GM19395 (cell line): Measurements from ENCODE around the gene TNS2.
A peak's percentile ranks its signal among the peaks of the same experiment; 100 is the strongest.
"Not testable (repeated sequence)": the region's sequence is repeated elsewhere in the genome, so short reads cannot be mapped to it uniquely, and the experiment has no call there.

Source experiments
- ATAC-seq: cut with Tn5 transposase; IDR thresholded peaks from one replicate; pipeline ENCODE4 v1.9.1; 2021; ENCODE audit warnings: mild to moderate bottlenecking, moderate library complexity; ENCODE audit not compliant: unreplicated experiment

Gene TNS2, protein sequence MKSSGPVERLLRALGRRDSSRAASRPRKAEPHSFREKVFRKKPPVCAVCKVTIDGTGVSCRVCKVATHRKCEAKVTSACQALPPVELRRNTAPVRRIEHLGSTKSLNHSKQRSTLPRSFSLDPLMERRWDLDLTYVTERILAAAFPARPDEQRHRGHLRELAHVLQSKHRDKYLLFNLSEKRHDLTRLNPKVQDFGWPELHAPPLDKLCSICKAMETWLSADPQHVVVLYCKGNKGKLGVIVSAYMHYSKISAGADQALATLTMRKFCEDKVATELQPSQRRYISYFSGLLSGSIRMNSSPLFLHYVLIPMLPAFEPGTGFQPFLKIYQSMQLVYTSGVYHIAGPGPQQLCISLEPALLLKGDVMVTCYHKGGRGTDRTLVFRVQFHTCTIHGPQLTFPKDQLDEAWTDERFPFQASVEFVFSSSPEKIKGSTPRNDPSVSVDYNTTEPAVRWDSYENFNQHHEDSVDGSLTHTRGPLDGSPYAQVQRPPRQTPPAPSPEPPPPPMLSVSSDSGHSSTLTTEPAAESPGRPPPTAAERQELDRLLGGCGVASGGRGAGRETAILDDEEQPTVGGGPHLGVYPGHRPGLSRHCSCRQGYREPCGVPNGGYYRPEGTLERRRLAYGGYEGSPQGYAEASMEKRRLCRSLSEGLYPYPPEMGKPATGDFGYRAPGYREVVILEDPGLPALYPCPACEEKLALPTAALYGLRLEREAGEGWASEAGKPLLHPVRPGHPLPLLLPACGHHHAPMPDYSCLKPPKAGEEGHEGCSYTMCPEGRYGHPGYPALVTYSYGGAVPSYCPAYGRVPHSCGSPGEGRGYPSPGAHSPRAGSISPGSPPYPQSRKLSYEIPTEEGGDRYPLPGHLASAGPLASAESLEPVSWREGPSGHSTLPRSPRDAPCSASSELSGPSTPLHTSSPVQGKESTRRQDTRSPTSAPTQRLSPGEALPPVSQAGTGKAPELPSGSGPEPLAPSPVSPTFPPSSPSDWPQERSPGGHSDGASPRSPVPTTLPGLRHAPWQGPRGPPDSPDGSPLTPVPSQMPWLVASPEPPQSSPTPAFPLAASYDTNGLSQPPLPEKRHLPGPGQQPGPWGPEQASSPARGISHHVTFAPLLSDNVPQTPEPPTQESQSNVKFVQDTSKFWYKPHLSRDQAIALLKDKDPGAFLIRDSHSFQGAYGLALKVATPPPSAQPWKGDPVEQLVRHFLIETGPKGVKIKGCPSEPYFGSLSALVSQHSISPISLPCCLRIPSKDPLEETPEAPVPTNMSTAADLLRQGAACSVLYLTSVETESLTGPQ (N-terminal part only)

DNA sequence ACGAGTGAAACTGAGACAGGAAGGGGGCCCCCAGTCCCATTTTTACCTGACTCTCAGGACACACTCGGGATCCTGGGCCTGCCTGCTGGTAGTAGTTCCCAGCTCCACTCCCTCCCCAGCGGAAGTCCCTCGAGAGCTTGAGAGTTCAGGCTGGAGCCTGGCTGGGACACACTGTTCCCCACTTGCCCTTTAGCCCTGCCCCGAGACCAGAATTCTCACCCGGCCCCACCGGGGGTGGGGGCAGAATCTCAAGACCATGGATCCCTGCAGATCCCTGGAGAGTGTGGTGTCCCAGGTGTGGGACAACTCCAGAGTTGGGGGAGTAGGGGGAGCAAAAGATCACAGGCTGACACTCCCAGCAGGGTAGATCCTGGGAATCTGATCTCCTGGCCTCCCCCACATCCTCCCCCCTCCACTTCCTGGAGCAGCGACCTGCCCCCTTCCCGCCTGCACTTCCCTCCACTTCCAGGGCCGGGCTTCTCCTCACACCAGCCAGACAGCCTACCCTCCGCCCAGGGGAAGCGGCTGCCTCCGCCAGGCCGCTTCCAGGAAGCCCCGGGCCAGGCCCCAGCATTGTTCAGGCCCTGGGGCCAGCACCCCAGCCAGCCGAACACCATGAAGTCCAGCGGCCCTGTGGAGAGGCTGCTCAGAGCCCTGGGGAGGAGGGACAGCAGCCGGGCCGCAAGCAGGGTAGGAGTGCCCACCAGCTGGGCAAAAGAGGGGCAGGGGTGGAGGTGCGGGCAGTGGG is at the start of gene TNS2:
Gene TNS2 (plus strand): TSS at position 495 of the 748 bp plus-strand sequence. CDS start 121 bp downstream, at position 616.
- ATAC-seq, result no peak

DNA sequence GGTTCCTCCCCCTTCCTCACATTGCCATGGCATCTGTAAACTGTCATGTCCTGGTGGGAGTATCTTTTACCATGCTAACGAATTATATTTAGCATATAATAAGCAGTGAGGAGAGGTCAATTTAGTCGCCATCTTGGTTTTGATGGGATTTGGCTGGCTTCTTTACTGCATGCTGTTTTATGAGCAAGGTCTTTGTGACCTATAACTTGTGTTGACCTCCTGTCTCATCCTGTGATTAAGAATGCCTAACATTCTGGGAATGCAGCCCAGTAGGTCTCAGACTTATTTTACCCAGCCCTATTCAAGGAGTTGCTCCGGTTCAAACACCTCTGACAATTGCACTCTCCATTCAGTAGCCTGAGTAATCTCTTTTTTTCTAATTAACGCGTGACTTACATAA is 45.7 kb upstream of the TNS2 start:
- ATAC-seq, result no peak

DNA sequence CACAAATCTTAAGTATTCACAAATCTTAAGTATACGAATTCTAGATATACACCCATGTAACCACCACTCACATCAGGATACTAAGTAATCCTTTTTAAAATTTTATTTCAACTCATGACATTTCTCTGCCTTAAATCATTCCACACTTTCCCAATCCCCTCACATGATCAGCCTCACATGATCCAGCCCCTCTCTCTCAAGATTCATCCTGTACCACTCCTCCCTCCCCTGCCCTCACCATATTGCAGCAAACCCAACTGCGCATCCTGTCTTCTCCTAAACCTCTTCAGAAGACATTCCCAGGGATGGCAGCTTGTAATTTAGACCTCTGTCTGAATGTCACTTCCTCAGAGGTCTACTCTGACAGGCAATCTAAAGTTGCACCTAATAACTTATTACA is 45.3 kb upstream of the TNS2 start:
- ATAC-seq, result no peak

DNA sequence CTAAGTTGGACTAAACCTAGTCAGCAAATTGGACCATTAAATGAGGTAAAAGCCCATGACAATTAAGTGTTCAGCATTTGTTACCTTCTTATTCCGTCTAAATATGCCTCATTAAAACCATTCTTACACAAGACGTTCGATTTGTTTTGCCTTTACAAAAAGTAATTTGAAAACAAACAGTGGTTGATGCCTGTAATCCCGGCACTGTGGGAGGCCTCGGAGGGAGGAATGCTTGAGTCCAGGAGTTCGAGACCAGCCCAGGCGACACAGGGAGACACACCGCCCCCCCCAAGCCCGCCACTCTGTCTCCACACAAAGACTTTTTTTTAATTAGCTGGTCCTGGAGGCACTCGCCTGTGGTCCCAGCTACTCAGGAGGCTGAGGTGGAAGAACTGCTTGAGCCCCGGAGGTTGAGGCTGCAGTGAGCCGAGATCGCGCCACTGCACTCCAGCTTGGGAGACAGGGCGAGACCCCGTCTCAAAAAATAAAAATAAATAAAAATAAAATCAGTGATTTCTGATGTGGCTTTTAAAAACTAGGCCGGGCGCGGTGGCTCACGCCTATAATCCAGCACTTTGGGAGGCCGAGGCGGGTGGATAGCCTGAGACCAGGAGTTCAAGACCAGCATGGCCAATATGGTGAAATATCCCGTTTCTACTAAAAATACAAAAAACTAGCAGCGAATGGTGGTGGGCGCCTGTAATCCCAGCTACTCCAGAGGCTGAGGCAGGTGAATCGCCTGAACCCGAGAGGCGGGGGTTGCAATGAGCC is 44.5 kb upstream of the TNS2 start:
- ATAC-seq, result peak; percentile 0

DNA sequence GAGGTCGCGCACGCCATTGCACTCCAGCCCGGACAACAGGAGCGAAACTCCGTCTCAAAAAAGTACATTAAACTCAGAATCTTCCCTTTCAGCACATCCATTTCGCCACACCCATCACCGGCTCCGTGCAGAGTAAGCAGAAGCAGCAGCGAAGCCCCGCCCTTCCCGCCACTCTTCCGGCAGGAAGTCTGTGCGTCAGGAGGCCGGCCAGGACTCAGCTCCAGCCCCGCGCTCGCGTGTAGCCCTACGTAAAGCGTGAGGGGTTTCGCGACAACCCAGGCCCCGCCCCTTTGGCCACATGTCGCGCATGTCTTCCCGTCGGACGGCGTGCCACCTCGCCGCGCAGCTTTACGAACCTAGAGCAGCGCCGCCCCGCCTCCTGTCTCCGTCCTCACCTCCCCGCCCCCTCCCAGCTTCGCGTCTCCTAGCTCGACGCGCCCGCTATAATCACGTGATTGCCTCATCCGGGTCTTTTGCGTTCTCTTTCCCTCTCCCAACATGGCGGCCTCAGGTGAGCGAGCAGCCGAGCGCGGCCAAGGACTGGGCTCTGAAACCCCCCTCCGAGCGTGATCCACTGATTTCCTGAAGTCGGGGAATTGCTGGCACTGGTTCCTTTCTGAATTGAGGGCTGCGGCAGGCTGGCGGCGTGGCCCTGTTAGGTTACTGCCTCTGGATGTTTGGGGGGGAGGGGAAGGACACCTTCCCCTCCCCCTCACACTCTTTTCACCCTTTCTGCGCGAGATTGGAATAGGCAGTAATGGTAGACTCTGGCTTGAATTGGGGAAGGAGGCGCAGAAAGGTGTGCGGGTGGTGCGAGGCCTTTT is 43.7 kb upstream of the TNS2 start, which contains the start of gene EIF4B:
Gene EIF4B (plus strand): TSS at position 471 of the 824 bp plus-strand sequence. CDS start 28 bp downstream, at position 499.
- ATAC-seq, result peak; percentile 95

DNA sequence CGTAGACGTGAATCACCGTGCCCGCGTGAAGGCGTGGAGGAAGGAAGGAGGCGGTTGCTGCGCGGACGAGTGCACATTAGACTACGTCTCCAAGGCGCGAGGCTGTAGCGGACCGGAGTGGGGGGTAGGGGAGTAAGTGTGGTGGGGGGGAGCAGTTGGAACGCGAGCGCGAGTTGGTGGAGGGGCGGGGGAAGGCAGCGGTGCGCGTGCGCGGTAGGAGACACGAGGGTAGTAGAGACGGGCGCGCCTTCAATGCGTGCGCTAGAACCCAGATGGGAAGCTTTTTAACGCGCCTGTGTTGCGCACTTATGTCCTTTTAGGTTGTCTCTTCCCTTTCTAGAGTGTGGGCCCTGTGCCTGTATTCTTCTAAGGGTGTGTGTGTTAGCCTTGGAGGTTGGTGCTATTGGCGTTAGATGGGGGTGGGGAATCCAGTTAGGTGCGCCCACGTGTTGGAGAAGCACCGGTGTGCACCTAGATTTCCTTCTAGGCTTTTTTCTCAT is 43.0 kb upstream of the TNS2 start:
- no peak for ATAC-seq

DNA sequence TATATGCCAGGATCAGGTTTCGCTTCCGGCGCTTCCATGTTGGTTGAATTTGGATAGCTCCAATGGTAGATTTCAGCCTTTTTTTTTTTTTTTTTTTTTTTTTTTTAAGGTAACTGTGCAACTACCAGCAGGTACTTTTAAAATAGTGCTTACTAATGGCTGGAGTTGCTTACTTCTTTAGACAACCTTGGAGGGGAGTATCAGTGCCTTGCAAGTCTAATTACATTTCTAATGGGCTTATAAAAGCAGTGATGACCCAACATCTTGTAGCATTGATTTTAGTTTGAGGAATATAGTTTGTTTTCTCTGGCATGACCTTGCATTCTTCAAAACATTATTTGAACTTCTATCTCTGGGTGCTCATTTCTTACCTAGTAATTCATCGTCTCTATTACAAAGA is 42.5 kb upstream of the TNS2 start:
- ATAC-seq, result no peak

DNA sequence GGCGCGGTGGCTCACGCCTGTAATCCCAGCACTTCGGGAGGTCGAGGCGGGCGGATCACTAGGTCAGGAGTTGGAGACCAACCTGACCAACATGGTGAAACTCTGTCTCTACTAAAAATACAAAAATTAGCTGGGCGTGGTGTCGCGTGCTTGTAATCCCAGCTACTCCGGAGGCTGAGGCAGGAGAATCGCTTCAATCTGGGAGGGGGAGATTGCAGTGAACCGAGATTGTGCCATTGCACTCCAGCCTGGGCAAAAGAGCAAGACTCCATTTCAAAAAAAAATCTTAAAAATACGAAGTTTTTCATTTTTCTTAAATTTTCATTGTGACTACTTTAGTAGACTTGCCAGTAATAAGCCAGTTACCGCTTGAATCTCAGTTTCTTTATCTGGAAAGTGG is 41.1 kb upstream of the TNS2 start:
- not testable (repeated sequence) for ATAC-seq

DNA sequence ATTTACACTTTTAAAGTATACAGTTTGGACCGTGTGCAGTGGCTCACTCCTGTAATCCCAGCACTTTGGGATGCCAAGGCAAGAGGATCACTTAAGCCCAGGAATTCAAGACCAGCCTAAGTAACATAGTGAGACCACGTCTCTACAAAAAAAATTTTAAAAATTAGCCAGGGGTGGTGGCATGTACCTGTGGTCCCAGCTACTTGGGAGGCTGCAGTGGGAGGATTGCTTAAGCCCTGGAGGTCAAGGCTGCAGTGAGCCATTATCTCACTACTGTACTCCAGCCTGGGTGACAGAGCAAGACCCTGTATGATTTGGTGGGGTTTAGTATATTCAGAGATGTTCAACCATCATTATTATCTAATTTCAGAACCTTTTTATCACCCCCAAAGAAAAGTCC is 38.9 kb upstream of the TNS2 start:
- no peak for ATAC-seq

DNA sequence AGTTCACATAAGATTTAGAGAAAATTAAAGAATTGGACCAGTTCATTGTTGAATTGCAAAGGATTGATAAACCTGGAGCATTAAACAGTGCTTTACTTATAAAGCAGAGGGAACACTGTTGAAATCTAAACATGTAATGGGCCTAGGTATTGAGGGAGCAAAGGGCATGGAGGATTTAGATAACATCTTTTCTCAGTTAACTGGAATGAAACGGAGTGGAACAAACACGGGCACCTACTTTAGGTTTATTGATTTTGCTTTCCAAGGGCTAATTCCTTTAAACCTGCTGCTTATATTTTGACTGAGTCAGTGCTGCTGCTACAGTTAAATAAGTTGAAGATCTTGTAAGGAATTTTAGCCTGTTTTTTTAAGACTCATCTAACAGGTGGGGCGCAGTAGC is 38.0 kb upstream of the TNS2 start:
- no peak for ATAC-seq

DNA sequence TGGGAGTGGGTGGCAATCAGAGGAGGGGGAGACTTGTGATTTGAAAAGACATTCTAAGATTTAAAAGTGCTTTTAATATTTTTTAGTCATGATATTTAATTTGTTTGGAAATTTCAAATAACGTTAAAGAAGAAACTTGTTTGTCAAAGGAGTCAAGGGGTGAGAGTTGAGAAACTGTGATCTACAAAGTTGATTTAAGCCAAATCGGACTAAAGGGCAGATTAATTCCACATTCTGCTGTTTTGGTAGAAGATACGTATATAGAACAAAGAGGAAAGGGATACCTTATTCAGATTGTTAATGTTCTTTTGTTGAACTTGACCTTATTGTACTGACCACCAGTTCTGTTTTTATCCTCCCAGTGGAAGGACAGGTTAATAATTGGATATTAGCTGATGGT is 36.9 kb upstream of the TNS2 start:
- ATAC-seq, result no peak

DNA sequence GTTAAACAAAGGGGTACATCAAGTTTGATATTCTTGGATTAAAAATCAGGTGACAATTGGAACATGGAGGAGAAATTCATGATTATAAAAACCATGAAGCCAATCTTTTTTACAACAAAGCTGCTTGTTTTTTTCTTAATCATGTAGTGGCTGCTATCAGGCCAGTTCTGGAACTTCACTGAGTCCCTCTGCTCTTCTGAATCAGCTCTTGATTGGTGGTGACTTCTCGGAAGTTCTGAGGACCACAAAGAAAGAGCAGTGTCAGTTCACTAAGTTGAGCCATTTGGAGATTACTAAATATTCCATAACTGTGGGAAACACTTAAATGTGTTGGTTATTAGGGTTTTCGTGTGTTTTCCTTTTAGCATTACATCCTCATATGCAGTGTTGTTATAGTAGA is 35.2 kb upstream of the TNS2 start:
- ATAC-seq, result no peak

DNA sequence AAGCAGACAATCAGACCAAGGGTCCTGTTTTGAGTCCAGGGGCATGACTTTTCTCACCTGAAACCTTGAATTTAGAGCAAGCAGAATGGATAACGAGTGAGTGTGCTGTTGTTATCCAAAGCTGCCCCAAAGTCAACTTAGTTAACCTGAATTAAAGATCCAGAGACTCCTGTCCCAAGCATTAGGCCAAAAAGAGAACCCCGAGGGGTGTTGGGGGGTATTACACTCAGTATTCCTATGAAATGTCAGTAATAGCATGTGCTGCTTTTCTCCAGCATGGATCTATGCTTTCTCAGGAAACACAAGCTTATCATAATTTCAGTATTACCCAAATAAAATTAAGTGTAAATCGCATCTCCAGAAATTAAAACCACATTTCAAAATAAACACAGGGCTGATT is 24.6 kb upstream of the TNS2 start:
- no peak for ATAC-seq

DNA sequence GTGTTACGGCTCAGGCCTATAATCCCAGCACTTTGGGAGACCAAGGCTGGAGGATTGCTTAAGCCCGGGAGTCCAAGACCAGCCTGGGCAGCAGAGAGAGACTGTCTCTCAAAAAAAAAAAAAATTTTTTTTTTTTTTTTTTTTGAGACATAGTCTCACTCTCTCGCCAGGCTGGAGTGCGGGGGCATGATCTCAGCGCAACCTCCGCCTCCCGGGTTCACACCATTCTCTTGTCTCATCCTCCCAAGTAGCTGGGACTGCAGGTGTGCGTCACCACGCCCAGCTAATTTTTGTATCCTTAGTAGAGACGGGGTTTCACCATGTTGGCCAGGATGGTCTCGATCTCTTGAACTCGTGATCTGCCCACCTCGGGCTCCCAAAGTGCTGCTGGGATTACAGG is 22.9 kb upstream of the TNS2 start:
- not testable (repeated sequence) for ATAC-seq

DNA sequence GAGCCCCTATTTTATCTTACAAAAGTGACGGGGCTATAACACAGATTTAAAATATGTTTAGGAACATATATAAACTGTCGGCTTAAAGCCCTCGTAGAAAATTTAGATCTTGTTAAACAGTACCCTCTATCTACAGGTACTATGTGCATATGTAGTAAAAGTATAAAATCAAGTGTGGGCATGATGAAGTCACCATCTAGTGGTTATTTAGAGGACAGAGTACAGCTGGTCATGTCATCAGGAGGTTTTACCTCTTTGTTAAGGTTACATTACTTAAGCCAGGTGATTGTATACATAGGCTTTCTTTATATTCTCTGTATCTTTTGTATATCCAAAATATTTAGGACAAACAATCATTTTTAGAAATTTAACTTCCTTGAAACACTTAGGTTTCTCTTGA is 18.2 kb upstream of the TNS2 start:
- no peak for ATAC-seq

DNA sequence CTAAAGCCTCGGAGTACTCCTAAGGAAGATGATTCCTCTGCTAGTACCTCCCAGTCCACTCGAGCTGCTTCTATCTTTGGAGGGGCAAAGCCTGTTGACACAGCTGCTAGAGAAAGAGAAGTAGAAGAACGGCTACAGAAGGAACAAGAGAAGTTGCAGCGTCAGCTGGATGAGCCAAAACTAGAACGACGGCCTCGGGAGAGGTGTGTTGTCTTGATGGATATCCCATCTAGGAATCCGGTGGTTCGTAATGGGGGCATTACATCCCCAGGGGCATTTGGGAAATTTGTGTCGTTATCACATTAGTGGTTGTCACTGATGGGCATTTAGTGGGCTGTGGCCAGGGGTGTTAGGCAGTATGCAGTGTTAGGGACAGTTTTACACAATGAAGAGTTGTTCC is 16.0 kb upstream of the TNS2 start:
- ATAC-seq, result not testable (repeated sequence)

DNA sequence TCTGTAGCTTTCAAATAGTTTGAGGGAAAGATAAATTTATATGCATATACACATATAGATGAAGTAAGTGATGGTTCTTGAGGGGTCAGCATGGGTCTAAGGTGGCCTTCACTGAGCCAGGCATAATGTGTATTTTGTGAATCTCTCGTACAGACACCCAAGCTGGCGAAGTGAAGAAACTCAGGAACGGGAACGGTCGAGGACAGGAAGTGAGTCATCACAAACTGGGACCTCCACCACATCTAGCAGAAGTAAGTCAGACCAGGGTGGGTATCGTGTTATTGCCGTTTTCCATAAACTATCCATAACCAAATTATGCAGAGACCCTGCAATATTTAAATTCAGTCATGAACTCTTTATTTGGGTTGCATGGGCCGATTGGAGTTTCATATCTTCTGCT is 15.4 kb upstream of the TNS2 start:
- ATAC-seq, result no peak

DNA sequence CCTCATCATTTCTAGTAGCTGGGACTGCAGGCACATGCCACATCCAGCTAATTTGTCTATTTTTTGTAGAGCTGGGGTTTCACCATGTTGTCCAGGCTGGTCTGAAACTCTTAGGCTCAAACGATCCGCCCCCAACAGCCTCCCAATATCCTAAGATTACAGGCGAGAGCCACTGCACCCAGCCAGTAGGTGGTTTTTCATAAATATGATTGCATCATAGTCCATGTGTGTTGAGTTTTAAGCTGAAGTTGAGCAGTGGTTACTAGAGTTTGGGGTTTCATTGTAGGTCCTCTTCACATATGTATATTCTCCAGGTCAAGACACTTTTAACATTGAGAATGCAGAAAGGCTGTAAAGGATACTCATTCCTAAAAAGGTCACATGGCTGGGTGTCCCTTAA is 13.1 kb upstream of the TNS2 start:
- ATAC-seq, result no peak

DNA sequence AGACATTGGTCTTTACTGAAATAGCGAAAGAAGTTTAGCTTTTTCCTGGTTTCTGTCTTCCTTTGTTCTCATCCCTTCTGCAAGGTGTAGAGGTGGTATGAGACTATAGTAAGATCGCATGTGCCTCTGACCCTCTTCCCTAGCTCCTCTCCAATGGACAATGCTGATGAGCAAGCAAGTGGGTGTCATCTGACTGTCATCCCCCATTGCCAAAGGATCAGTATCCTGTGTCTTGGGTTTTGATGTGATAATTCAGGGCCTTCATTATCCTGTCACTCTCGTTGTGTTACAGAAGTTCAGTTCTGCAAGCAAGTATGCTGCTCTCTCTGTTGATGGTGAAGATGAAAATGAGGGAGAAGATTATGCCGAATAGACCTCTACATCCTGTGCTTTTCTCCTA is 10.0 kb upstream of the TNS2 start:
- no peak for ATAC-seq
